NB4 (cell line): Measurements from ENCODE around the gene ASAP2.

Experiments
- DNase-seq: peaks from one replicate; pipeline ENCODE4 v3.0.0; 2010; ENCODE audit warnings: low read depth
- H3K4me3 ChIP-seq: one replicate; pipeline ENCODE4 v1.5.1; 2011; ENCODE audit warnings: mild to moderate bottlenecking, low read depth, low read length, moderate library complexity
- MYC ChIP-seq: IDR thresholded peaks from 2 replicates; pipeline ENCODE4 v1.6.1; 2011; ENCODE audit warnings: low read depth, low read length
- POLR2A ChIP-seq: IDR thresholded peaks from 2 replicates; pipeline ENCODE4 v1.6.1; 2011; ENCODE audit warnings: mild to moderate bottlenecking; ENCODE audit not compliant: insufficient read length; ENCODE audit errors: extremely low read depth
- TF ChIP-seq, protein P1 (sequence below): IDR thresholded peaks from 2 replicates; pipeline ENCODE4 v1.6.1; 2011; ENCODE audit warnings: low read depth, low read length
- TF ChIP-seq, protein P2 (sequence below): IDR thresholded peaks from one replicate; pipeline ENCODE4 v1.5.1; 2012; ENCODE audit warnings: low read depth, low read length

The ASAP2 gene

GRCh38 chr2:9358846-9359245 is 152.2 kb downstream of the ASAP2 start:
- H3K4me3 ChIP-seq, result no peak overlapping the region
- DNase-seq, result no peak
- TF ChIP-seq, protein P1, sequence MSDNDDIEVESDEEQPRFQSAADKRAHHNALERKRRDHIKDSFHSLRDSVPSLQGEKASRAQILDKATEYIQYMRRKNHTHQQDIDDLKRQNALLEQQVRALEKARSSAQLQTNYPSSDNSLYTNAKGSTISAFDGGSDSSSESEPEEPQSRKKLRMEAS, result no peak
- TF ChIP-seq POLR2A (no peak), MYC (no peak)
- TF ChIP-seq, protein P2, sequence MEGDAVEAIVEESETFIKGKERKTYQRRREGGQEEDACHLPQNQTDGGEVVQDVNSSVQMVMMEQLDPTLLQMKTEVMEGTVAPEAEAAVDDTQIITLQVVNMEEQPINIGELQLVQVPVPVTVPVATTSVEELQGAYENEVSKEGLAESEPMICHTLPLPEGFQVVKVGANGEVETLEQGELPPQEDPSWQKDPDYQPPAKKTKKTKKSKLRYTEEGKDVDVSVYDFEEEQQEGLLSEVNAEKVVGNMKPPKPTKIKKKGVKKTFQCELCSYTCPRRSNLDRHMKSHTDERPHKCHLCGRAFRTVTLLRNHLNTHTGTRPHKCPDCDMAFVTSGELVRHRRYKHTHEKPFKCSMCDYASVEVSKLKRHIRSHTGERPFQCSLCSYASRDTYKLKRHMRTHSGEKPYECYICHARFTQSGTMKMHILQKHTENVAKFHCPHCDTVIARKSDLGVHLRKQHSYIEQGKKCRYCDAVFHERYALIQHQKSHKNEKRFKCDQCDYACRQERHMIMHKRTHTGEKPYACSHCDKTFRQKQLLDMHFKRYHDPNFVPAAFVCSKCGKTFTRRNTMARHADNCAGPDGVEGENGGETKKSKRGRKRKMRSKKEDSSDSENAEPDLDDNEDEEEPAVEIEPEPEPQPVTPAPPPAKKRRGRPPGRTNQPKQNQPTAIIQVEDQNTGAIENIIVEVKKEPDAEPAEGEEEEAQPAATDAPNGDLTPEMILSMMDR, result no peak

DNA sequence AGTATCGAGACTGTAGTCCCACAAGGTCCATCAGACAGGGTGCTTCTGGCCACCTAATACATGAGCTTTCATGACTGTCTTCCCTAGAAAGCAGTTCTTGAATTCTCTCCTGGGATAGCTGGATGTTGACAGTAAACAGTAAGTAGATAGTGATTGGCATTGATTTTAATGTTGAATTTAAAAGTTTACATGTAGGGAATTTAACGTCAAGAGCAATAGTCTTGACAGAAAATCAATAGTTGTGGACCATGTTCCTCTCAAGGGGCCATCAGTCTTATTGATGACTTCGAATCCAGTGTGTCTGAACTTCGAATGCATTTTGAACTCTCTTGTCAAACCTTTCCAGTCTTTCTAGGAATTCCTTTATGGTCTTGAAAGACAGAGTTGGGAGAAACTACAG is 152.9 kb downstream of the ASAP2 start:
- TF ChIP-seq, protein P1, result no peak
- TF ChIP-seq, protein P2, result no peak
- no peak for TF ChIP-seq MYC
- TF ChIP-seq POLR2A, result no peak
- no peak for DNase-seq
- H3K4me3 ChIP-seq, result no peak overlapping the region

DNA sequence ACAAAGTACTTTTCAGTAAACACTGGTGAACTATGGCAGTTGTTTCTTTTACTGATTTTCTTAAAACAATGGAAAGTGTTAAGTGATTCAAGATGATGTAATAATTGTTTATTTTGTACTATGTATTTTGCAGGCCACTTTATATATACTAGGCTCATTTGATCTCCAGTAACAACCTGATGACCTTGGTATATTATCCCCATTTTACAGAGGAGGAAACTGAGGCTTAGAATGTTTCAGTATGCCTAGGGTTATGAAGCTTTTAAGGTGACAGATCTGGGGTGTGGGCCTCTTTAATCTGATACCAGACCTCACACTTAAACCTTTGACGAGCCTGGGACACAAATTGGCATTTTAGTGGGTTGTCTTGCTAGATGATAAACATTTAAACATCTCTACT is 153.5 kb downstream of the ASAP2 start:
- no peak for TF ChIP-seq MYC
- no peak for TF ChIP-seq POLR2A
- TF ChIP-seq, protein P2, result no peak
- TF ChIP-seq, protein P1, result no peak
- DNase-seq, result no peak
- no peak overlapping the region for H3K4me3 ChIP-seq

- TF ChIP-seq MYC, result no peak
- TF ChIP-seq, protein P1, result no peak
- TF ChIP-seq POLR2A, result no peak
- TF ChIP-seq, protein P2, result no peak
- DNase-seq, result no peak
Measured at GRCh38 chr2:9360701-9361100, 154.1 kb downstream of the ASAP2 start.

DNA sequence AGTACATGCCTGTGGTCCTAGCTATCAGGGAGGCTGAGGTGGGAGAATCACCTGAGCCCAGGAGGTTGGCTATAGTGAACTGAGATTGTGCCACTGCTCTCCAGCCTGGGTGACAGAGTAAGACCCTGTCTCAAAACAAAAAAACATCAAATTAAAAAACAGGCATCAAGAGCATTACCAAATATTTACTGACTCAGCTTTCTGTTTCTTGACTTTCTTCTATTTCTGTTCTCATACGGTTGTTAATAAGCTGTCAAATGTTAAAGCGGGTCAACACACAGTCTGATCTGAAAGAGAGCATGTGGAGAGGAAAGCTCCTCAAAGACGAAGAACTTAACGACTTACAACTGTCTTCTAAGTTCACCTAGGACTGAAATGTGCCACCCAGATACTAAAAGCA is 157.8 kb downstream of the ASAP2 start:
- no peak overlapping the region for H3K4me3 ChIP-seq
- no peak for DNase-seq
- TF ChIP-seq, protein P2, result no peak
- TF ChIP-seq MYC (no peak), POLR2A (no peak)
- TF ChIP-seq, protein P1, result no peak

More at GRCh38 chr2:9360701-9361100, 154.1 kb downstream of the ASAP2 start:
- no peak overlapping the region for H3K4me3 ChIP-seq
